H1 (cell line): ENCODE data around the gene PHOSPHO2. TPM values are rescaled to one million over a fixed set of nuclear protein-coding genes. Genes with fewer than 3 reads are reported as not detected.

Experiments
- CTCF ChIA-PET: fragments of 300-600 bp; sonication (Branson Sonifier 250); formaldehyde crosslinking; loops from one replicate; lab custom pipeline; 2021; ENCODE audit not compliant: partially characterized antibody; lab: Charles Lee
- POLR2A ChIA-PET: fragments of 300-600 bp; sonication (Branson Sonifier 250); formaldehyde crosslinking; loops from one replicate; lab custom pipeline; 2021; ENCODE audit warnings: inconsistent platforms; ENCODE audit not compliant: partially characterized antibody; lab: Charles Lee
- DNase-seq, 2 experiments: peaks; one replicate each; pipeline versions ENCODE4 v3.0.0 to v3.0.0-alpha.2; 2010 to 2022; ENCODE audit warnings: low spot score in 2 of 2, low read depth in 1 of 2, mixed read lengths in 1 of 2
- FAIRE-seq: peaks from 2 replicates; lab custom pipeline; 2011; peaks lifted over from hg19 to GRCh38; lab: Jason Lieb, UNC
- H2AFZ ChIP-seq: 2 replicates; pipeline ENCODE4 v1.8.1; 2012; ENCODE audit warnings: low read length, inconsistent platforms
- H2AK5ac ChIP-seq: 2 replicates; pipeline ENCODE4 v1.6.1; 2013; ENCODE audit warnings: low read depth, low read length
- H2BK120ac ChIP-seq: replicated peaks from 2 replicates; pipeline ENCODE3; 2013; ENCODE audit warnings: low read depth, low read length, inconsistent platforms
- H2BK12ac ChIP-seq: 2 replicates; pipeline ENCODE4 v1.6.1; 2013; ENCODE audit warnings: low read depth, low read length
- H2BK15ac ChIP-seq: 2 replicates; pipeline ENCODE4 v1.6.1; 2013; ENCODE audit warnings: low read length
- H2BK20ac ChIP-seq: 2 replicates; pipeline ENCODE4 v1.6.1; 2013; ENCODE audit warnings: low read length
- H2BK5ac ChIP-seq: 2 replicates; pipeline ENCODE4 v1.6.1; 2013; ENCODE audit warnings: low read depth, low read length
- H3K14ac ChIP-seq: 2 replicates; pipeline ENCODE4 v1.6.1; 2013; ENCODE audit warnings: inconsistent platforms; ENCODE audit not compliant: insufficient read length
- H3K18ac ChIP-seq: 2 replicates; pipeline ENCODE4 v1.6.1; 2013; ENCODE audit warnings: low read length; ENCODE audit errors: extremely low read depth
- H3K23ac ChIP-seq: 2 replicates; pipeline ENCODE4 v1.6.1; 2013; ENCODE audit warnings: inconsistent platforms; ENCODE audit not compliant: insufficient read length
- H3K23me2 ChIP-seq: 2 replicates; pipeline ENCODE4 v1.6.1; 2013; ENCODE audit warnings: low read depth, low read length
- H3K27ac ChIP-seq: 2 replicates; pipeline ENCODE4 v1.6.1; 2011; ENCODE audit warnings: low read depth, low read length, inconsistent platforms
- H3K27me3 ChIP-seq, 4 experiments: replicated peaks in 1 of 4; 1 replicate in 1 of 4; 2 replicates in 3 of 4; pipeline versions ENCODE4 v1.6.1 to v1.8.1; 2011 to 2013; ENCODE audit warnings: low read length in 3 of 4, mild to moderate bottlenecking in 3 of 4, inconsistent platforms in 2 of 4, mixed read lengths in 2 of 4, moderate library complexity in 1 of 4; ENCODE audit not compliant: control insufficient read depth in 3 of 4, insufficient read depth in 3 of 4; ENCODE audit errors: extremely low read depth in 1 of 4
- H3K36me3 ChIP-seq, 4 experiments: 2 replicates each; pipeline versions ENCODE4 v1.6.1 to v1.8.1; 2011 to 2013; ENCODE audit warnings: mild to moderate bottlenecking in 4 of 4, low read length in 3 of 4, moderate library complexity in 2 of 4, control low read depth in 1 of 4, inconsistent platforms in 1 of 4; ENCODE audit not compliant: insufficient read depth in 4 of 4, control insufficient read depth in 2 of 4
- H3K4ac ChIP-seq: replicated peaks from 2 replicates; pipeline ENCODE3; 2013; ENCODE audit warnings: low read length, low read depth, mixed read lengths, inconsistent platforms; ENCODE audit not compliant: insufficient read length
- H3K4me1 ChIP-seq, 4 experiments: replicated peaks in 1 of 4; 1 replicate in 1 of 4; 2 replicates in 3 of 4; pipeline versions ENCODE4 v1.6.1 to v1.8.1; 2011 to 2013; ENCODE audit warnings: low read length in 3 of 4, inconsistent platforms in 2 of 4, mixed read lengths in 1 of 4; ENCODE audit not compliant: insufficient read depth in 4 of 4, control insufficient read depth in 3 of 4
- H3K4me2 ChIP-seq, 2 experiments: 2 replicates each; pipeline versions ENCODE4 v1.6.1 to v1.8.1; 2011 to 2013; ENCODE audit warnings: low read depth in 2 of 2, low read length in 2 of 2, control low read depth in 1 of 2, inconsistent platforms in 1 of 2, mild to moderate bottlenecking in 1 of 2; ENCODE audit not compliant: insufficient read depth in 1 of 2
- H3K4me3 ChIP-seq, 4 experiments: fragments of 200-600, 300-600 bp in 1 of 4; sonication (generic), shearing (Covaris generic), sonication (Bioruptor Twin) in 1 of 4; 2 replicates each; pipeline versions ENCODE4 v1.5.1 to v1.8.1; 2011 to 2016; ENCODE audit warnings: low read length in 4 of 4, low read depth in 3 of 4, control low read depth in 2 of 4, inconsistent platforms in 2 of 4, mild to moderate bottlenecking in 2 of 4, mixed read lengths in 1 of 4, moderate library complexity in 1 of 4; ENCODE audit not compliant: insufficient read depth in 2 of 4; ENCODE audit errors: extremely low read depth in 1 of 4
- H3K56ac ChIP-seq: replicated peaks from 2 replicates; pipeline ENCODE3; 2013; ENCODE audit warnings: low read depth, mild to moderate bottlenecking, mixed read lengths, low read length, inconsistent platforms; ENCODE audit not compliant: insufficient read length
- H3K79me1 ChIP-seq: 2 replicates; pipeline ENCODE4 v1.6.1; 2013; ENCODE audit warnings: low read depth, low read length, control low read depth
- H3K79me2 ChIP-seq, 2 experiments: 2 replicates each; pipeline versions ENCODE4 v1.6.1 to v1.8.1; 2012 to 2013; ENCODE audit warnings: low read length in 2 of 2, mild to moderate bottlenecking in 2 of 2, inconsistent platforms in 1 of 2; ENCODE audit not compliant: insufficient read depth in 2 of 2, control insufficient read depth in 1 of 2
- H3K9ac ChIP-seq, 4 experiments: replicated peaks in 1 of 4; 1 replicate in 1 of 4; 2 replicates in 3 of 4; pipeline versions ENCODE4 v1.6.1 to v1.8.1; 2011 to 2013; ENCODE audit warnings: low read depth in 3 of 4, low read length in 3 of 4, control low read depth in 2 of 4, mild to moderate bottlenecking in 2 of 4, moderate library complexity in 2 of 4, inconsistent platforms in 1 of 4; ENCODE audit errors: extremely low read depth in 1 of 4
- H3K9me3 ChIP-seq, 2 experiments: 2 replicates each; pipeline versions ENCODE4 v1.6.1 to v1.8.1; 2012 to 2013; ENCODE audit warnings: mild to moderate bottlenecking in 2 of 2, moderate library complexity in 2 of 2, control low read depth in 1 of 2, inconsistent platforms in 1 of 2, low read depth in 1 of 2, low read length in 1 of 2, mixed read lengths in 1 of 2; ENCODE audit not compliant: insufficient read depth in 2 of 2
- H4K20me1 ChIP-seq, 2 experiments: replicated peaks in 1 of 2; 2 replicates each; pipeline versions ENCODE3 to v1.8.1; 2011 to 2013; ENCODE audit warnings: inconsistent platforms in 2 of 2, low read length in 2 of 2, mild to moderate bottlenecking in 1 of 2; ENCODE audit not compliant: insufficient read depth in 2 of 2, control insufficient read depth in 1 of 2
- H4K5ac ChIP-seq: 2 replicates; pipeline ENCODE4 v1.6.1; 2013; ENCODE audit warnings: low read length, low read depth, mixed read lengths, inconsistent platforms; ENCODE audit not compliant: insufficient read length
- H4K8ac ChIP-seq: 2 replicates; pipeline ENCODE4 v1.8.0; 2013; ENCODE audit warnings: mild to moderate bottlenecking, moderate library complexity, low read length, inconsistent platforms; ENCODE audit not compliant: insufficient read depth; ENCODE audit errors: extremely low read depth
- H4K91ac ChIP-seq: replicated peaks from 2 replicates; pipeline ENCODE3; 2013; ENCODE audit warnings: low read length, mixed read lengths, inconsistent platforms; ENCODE audit not compliant: insufficient read length
- ATF2 ChIP-seq: IDR thresholded peaks from 2 replicates; pipeline ENCODE4 v1.6.1; 2012; ENCODE audit warnings: low read length, inconsistent platforms
- BCL11A ChIP-seq, 2 experiments: IDR thresholded peaks; one replicate each; pipeline ENCODE4 v1.6.1; 2011; ENCODE audit warnings: low read depth in 2 of 2, low read length in 2 of 2, mild to moderate bottlenecking in 2 of 2
- CREB1 ChIP-seq: IDR thresholded peaks from 2 replicates; pipeline ENCODE4 v1.6.1; 2012; ENCODE audit warnings: inconsistent platforms
- CTBP2 ChIP-seq: IDR thresholded peaks from 2 replicates; pipeline ENCODE4 v1.7.0; 2011; ENCODE audit warnings: borderline replicate concordance, mild to moderate bottlenecking, moderate library complexity, mixed read lengths, low read length; ENCODE audit not compliant: insufficient read depth, insufficient read length
- EZH2 ChIP-seq: fragments of 200-600 bp; sonication (generic); IDR thresholded peaks from 2 replicates; pipeline ENCODE4 v1.7.1; 2012; ENCODE audit warnings: low read depth, mild to moderate bottlenecking, moderate library complexity, low read length, inconsistent platforms; ENCODE audit not compliant: severe bottlenecking
- KDM1A ChIP-seq: fragments of 200-600, 300-600 bp; sonication (generic); IDR thresholded peaks from 2 replicates; pipeline ENCODE4 v1.7.1; 2016; ENCODE audit warnings: mild to moderate bottlenecking, low read length, borderline replicate concordance
- POLR2AphosphoS5 ChIP-seq: IDR thresholded peaks from 2 replicates; pipeline ENCODE4 v1.6.1; 2011; ENCODE audit warnings: low read depth, low read length
- SP1 ChIP-seq: IDR thresholded peaks from 2 replicates; pipeline ENCODE4 v1.6.1; 2011; ENCODE audit warnings: low read depth, low read length
- SP2 ChIP-seq: IDR thresholded peaks from 2 replicates; pipeline ENCODE4 v1.6.1; 2012; ENCODE audit warnings: mild to moderate bottlenecking, low read length, inconsistent platforms
- SRF ChIP-seq: IDR thresholded peaks from 2 replicates; pipeline ENCODE4 v1.6.1; 2011; ENCODE audit warnings: mild to moderate bottlenecking, low read depth, low read length, moderate library complexity
- TAF1 ChIP-seq: IDR thresholded peaks from 2 replicates; pipeline ENCODE4 v1.6.1; 2011; ENCODE audit warnings: mild to moderate bottlenecking, low read depth, low read length
- TAF7 ChIP-seq: optimal IDR thresholded peaks from 2 replicates; pipeline ENCODE3; 2011; ENCODE audit warnings: low read depth, mild to moderate bottlenecking, inconsistent platforms, low read length, moderate library complexity, borderline replicate concordance
- YY1 ChIP-seq: IDR thresholded peaks from 2 replicates; pipeline ENCODE4 v1.6.1; 2011; ENCODE audit warnings: low read depth, mild to moderate bottlenecking, low read length
- WGBS, 2 experiments: shearing (Covaris generic) in 1 of 2; methylation state at CpG; one replicate each; pipeline versions ENCODE4 v1.1.6 to v1.1.7; 2013 to 2015; ENCODE audit warnings: low lambda C conversion rate in 2 of 2, mixed read lengths in 2 of 2, inconsistent platforms in 1 of 2, low coverage in 1 of 2, missing lambda C conversion rate in 1 of 2; ENCODE audit not compliant: insufficient replicate concordance in 2 of 2, insufficient coverage in 1 of 2, insufficient read length in 1 of 2; ENCODE audit errors: extremely low coverage in 1 of 2, missing lambda C conversion rate in 1 of 2; 5-methylcytosine and 5-hydroxymethylcytosine counted together
- polyA plus RNA-seq, 7 experiments: library from polyadenylated mRNA; depleted of rRNA in 3 of 7; stranded (reverse) in 5 of 7; unstranded in 2 of 7; fragments of >200 nt in 5 of 7; fragments of 200-250 nt in 2 of 7; gene quantifications; 1 replicate in 5 of 7; 2 replicates in 1 of 7; 4 replicates in 1 of 7; pipeline versions ENCODE4 v1.2.1 to v1.2.3, GENCODE V29; 2011 to 2013; ENCODE audit warnings: missing spikeins in 2 of 7, mixed read lengths in 2 of 7
- total RNA-seq: library from RNA; stranded (reverse); fragmentation: NEBNext Ultra II Directional; extraction: Animal tissue kit (Norgen Biotek cat#: 25700); gene quantifications from 2 replicates; pipeline ENCODE4 v1.2.1, GENCODE V29; 2021

Gene PHOSPHO2
- total and polyA plus RNA-seq, 2 of the 8 experiments (the other 6 are each of a cell fraction or from before 2014, with no cell fraction given): 2.4 to 8.5 TPM

- no peak for FAIRE-seq
- Histone ChIP-seq H3K18ac (no peak overlapping the region), H2AFZ (no peak overlapping the region), H3K79me2 (no peaks in the 10 kb centered on the region), H4K5ac (no peak overlapping the region), H3K4me1 (no peaks in the 10 kb centered on the region), H3K36me3 (no peaks in the 10 kb centered on the region), H3K27me3 (no peaks in the 10 kb centered on the region), H3K79me1 (no peaks in the 10 kb centered on the region), H3K14ac (no peak overlapping the region), H4K20me1 (no peaks in the 10 kb centered on the region), H2AK5ac (no peak overlapping the region), H3K56ac (no peak overlapping the region), H3K4ac (no peak overlapping the region), H2BK20ac (no peak overlapping the region), H3K27ac (no peak overlapping the region), H3K23ac (no peak overlapping the region), H3K4me3 (no peak overlapping the region), H2BK120ac (no peak overlapping the region), H2BK5ac (no peak overlapping the region), H3K9me3 (no peaks in the 10 kb centered on the region), H4K8ac (no peak overlapping the region), H3K9ac (no peak overlapping the region), H2BK12ac (no peak overlapping the region), H2BK15ac (no peak overlapping the region), H3K4me2 (no peak overlapping the region), H4K91ac (no peak overlapping the region), H3K23me2 (no peaks in the 10 kb centered on the region; the same call in 1 of the 2 replicates)
- TF ChIP-seq TAF1 (no peak), POLR2AphosphoS5 (no peak), ATF2 (no peak), YY1 (no peak), BCL11A (IDR thresholded peaks at IDR 0.05; ENCODE audit: low read depth in 2 of 2, low read length in 2 of 2) (no peak), SP2 (no peak), SRF (no peak), KDM1A (no peak), SP1 (no peak), EZH2 (no peak), CREB1 (no peak), TAF7 (no peak), CTBP2 (no peak)
- ChIA-PET CTCF (no interaction called here), POLR2A (no interaction called here)
- 90% methylated on average over 1 of the region's 1 CpG; no CpG with 5 or more reads in 1 of the 2 experiments for WGBS, 2 experiments
- no peak for DNase-seq
Measured at GRCh38 chr2:169658877-169659276, 35.4 kb upstream of the PHOSPHO2 start.
